Lung (tissue), 12 donors: ENCODE measurements around the gene MAP4K3. TPM values are rescaled to one million over a fixed set of nuclear protein-coding genes. Genes with fewer than 3 reads are reported as not detected.

ENCODE experiments used
- ATAC-seq: fragments of 200-7000 bp; cut with Tn5 transposase; one replicate; pipeline ENCODE4 v1.9.1; 2020; ENCODE audit warnings: moderate number of reproducible peaks; ENCODE audit not compliant: insufficient read depth, low FRiP score
- DNase-seq, 3 donors: peaks; one replicate each; pipeline ENCODE4 v3.0.0-alpha.2; 2013 to 2017
- H3K27ac ChIP-seq, 2 donors: one replicate each; pipeline ENCODE4 v1.5.1; 2013; ENCODE audit warnings: mild to moderate bottlenecking in 2 of 2, moderate library complexity in 2 of 2, control low read depth in 1 of 2, inconsistent platforms in 1 of 2, low read depth in 1 of 2, low read length in 1 of 2
- H3K27me3 ChIP-seq, 3 donors: one replicate each; pipeline ENCODE4 v1.5.1; 2013; ENCODE audit warnings: low read length in 2 of 3; ENCODE audit not compliant: control insufficient read depth in 3 of 3, insufficient read depth in 3 of 3
- H3K36me3 ChIP-seq, 4 donors: one replicate each; pipeline ENCODE4 v1.5.1; 2013; ENCODE audit warnings: low read length in 4 of 4, mild to moderate bottlenecking in 1 of 4, moderate library complexity in 1 of 4; ENCODE audit not compliant: control insufficient read depth in 4 of 4, insufficient read depth in 4 of 4
- H3K4me1 ChIP-seq, 5 donors: one replicate each; pipeline ENCODE4 v1.5.1; 2013; ENCODE audit warnings: low read length in 5 of 5, mild to moderate bottlenecking in 2 of 5, moderate library complexity in 1 of 5; ENCODE audit not compliant: control insufficient read depth in 5 of 5, insufficient read depth in 5 of 5
- H3K4me3 ChIP-seq: one replicate; pipeline ENCODE4 v1.5.1; 2013; ENCODE audit warnings: mild to moderate bottlenecking, control low read depth, moderate library complexity
- H3K9ac ChIP-seq, 2 donors: one replicate each; pipeline ENCODE4 v1.5.1; 2013; ENCODE audit warnings: low read length in 2 of 2, control low read depth in 1 of 2; ENCODE audit not compliant: insufficient read depth in 1 of 2
- H3K9me3 ChIP-seq, 4 donors: one replicate each; pipeline ENCODE4 v1.5.1; 2013; ENCODE audit warnings: low read length in 3 of 4, mild to moderate bottlenecking in 1 of 4, moderate library complexity in 1 of 4; ENCODE audit not compliant: control insufficient read depth in 4 of 4, insufficient read depth in 3 of 4
- WGBS, 2 donors: extraction: QIAGEN DNeasy Blood & Tissue Kit; methylation state at CpG; one replicate each; pipeline ENCODE4 v1.1.7; 2013; 5-methylcytosine and 5-hydroxymethylcytosine counted together
- polyA plus RNA-seq, 2 donors: library from polyadenylated mRNA; stranded (reverse); fragments of 200-250 nt; gene quantifications; one replicate each; pipeline ENCODE4 v1.2.1, GENCODE V29; 2013
- total RNA-seq, 2 donors: library from RNA; depleted of rRNA in 1 of 2; stranded (reverse); fragments of >200 nt in 1 of 2; gene quantifications; one replicate each; pipeline ENCODE4 v1.2.1, GENCODE V29; 2014 to 2021
- TF ChIP-seq, protein P1 (sequence below): IDR thresholded peaks from 2 replicates; pipeline ENCODE4 v1.5.1; 2012; ENCODE audit warnings: mild to moderate bottlenecking; ENCODE audit errors: control extremely low read depth, extremely low read depth
- donor health status: control.
- donor health status: control.
- donor health status: Bipolar disorder and iron deficiency.
- donor health status: healthy.
- donor health status: DM: yes; HTN: yes; CAD: no.

MAP4K3 gene
- total and polyA plus RNA-seq, 4 donors = 9.9 to 97.9 (median 27.1) TPM

DNA sequence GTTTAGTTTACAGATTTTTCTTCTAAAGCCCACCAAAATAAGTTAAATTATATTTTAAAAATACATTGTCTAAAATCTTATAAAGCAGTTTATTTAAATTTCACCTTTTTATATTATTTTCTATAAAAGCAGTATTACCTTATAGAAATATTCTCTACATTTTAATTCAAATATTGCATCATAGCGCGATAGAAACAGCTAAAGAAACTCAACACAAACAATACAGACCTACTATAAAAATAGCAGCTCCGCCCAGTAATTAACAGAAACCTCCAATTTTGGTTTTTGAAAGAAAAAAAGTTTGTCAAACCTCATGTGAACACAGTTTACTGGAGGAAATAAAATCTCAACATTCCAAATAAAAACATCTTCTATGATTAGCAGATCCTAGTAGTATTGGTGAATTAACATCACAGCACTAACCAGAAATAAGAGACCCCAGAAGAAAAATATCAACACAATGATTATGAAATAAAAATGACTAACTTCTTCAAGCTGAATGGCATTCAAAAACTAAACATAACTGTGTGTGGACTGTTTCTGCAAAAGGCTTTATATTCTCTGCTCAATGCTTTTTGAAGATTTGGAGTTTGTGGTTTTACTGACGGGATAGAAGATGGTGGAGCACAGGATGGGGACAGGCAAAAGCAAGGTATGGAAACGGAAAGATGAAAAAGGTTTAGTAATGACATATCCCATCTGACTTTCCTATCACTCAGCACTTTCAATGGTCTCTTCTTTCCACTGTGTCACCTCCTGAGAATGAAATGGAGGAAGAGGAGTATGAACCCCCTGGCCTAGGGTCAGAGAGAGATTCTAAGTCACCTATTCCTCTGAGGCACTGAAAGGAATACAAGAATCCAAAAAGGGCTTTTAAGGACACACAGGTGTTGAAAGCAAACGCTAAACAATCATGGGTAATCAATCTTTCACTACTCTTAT is 17.5 kb downstream of the MAP4K3 start:
- Histone ChIP-seq H3K27ac (no peak overlapping the region), H3K36me3 (no peaks in the 10 kb centered on the region), H3K9ac (peak overlapping the region in 1 of 2 donors; percentile 55), H3K9me3 (no peaks in the 10 kb centered on the region), H3K27me3 (no peaks in the 10 kb centered on the region), H3K4me3 (no peak overlapping the region), H3K4me1 (peaks cover 0 to 35% (median 6%) of the 10 kb centered on the region in 5 donors)
- DNase-seq = no peak
- no peak for ATAC-seq
- TF ChIP-seq, protein P1, sequence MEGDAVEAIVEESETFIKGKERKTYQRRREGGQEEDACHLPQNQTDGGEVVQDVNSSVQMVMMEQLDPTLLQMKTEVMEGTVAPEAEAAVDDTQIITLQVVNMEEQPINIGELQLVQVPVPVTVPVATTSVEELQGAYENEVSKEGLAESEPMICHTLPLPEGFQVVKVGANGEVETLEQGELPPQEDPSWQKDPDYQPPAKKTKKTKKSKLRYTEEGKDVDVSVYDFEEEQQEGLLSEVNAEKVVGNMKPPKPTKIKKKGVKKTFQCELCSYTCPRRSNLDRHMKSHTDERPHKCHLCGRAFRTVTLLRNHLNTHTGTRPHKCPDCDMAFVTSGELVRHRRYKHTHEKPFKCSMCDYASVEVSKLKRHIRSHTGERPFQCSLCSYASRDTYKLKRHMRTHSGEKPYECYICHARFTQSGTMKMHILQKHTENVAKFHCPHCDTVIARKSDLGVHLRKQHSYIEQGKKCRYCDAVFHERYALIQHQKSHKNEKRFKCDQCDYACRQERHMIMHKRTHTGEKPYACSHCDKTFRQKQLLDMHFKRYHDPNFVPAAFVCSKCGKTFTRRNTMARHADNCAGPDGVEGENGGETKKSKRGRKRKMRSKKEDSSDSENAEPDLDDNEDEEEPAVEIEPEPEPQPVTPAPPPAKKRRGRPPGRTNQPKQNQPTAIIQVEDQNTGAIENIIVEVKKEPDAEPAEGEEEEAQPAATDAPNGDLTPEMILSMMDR = no peak
- WGBS, 2 donors = 89 to 92% methylated on average over 6 of the region's 6 CpGs

DNA sequence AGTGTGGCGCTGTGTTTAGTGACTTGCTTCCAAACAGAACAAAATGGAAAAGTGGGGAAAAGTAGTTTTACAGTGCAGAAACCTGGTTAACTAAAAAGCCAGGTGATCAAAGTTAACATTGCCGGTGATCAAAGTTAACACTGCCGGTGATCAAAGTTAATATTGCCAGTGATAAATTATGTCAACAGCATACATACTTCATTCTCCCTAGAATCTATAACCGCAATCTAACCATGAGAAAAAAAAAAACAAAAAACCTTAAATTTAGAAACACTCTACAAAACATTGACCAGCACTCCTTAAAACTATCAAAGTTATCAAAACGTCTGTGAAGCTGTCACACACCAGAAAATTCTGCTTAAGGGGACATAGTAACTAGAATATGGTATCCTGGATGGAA is 18.6 kb downstream of the MAP4K3 start:
- DNase-seq (no peak), ATAC-seq (no peak)
- no peaks in the 10 kb centered on the region for H3K27me3 ChIP-seq
- WGBS, 2 donors = 70 to 82% methylated on average over 5 of the region's 5 CpGs
- H3K4me3 ChIP-seq = no peak overlapping the region
- H3K27ac ChIP-seq = no peak overlapping the region
- H3K9me3 ChIP-seq = no peaks in the 10 kb centered on the region
- H3K4me1 ChIP-seq = peaks cover 0 to 33% (median 6%) of the 10 kb centered on the region in 5 donors
- TF ChIP-seq, protein P1 = no peak
- H3K9ac ChIP-seq = no peak overlapping the region
- no peaks in the 10 kb centered on the region for H3K36me3 ChIP-seq

DNA sequence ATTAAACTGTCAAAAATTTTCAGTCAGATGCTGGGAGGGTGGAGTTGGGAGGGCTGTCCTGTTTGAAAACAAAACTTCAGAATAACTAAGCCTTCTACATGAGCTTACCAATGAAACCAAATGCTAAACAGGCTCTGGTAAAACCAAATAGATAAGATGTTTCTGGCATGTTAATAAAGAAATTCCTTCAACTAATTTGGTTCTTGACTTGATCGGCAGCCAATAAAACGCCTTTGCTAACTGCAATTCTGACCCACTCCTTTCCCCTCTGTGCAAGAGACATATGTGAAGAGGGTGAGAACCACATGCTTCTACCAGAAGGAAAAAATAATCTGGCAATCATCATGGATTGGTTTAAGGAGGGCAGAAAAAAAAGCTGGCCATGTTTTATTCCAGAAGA is 20.9 kb downstream of the MAP4K3 start:
- DNase-seq (peak in 2 of 3 donors; percentile 48 to 53), ATAC-seq (no peak)
- Histone ChIP-seq H3K4me1 (peaks cover 0 to 39% (median 11%) of the 10 kb centered on the region in 5 donors), H3K4me3 (no peak overlapping the region), H3K9ac (no peak overlapping the region), H3K27me3 (no peaks in the 10 kb centered on the region), H3K9me3 (no peaks in the 10 kb centered on the region), H3K36me3 (no peaks in the 10 kb centered on the region), H3K27ac (peak overlapping the region in 1 of 2 donors; percentile 29)
- TF ChIP-seq, protein P1 = no peak
- WGBS, 2 donors = 60 to 76% methylated on average over 2 of the region's 2 CpGs
